Astrocyte of the spinal cord (primary cell): ENCODE measurements around the gene VSIG10L.

Source experiments
- DNase-seq: peaks from one replicate; pipeline ENCODE4 v3.0.0; 2011; ENCODE audit warnings: low read depth, low spot score
- H3K4me3 ChIP-seq: 2 replicates; pipeline ENCODE4 v1.5.1; 2011; ENCODE audit warnings: low read depth, mild to moderate bottlenecking, low read length, moderate library complexity
- CTCF ChIP-seq: IDR thresholded peaks from 2 replicates; pipeline ENCODE4 v1.5.1; 2012; ENCODE audit warnings: low read depth, mild to moderate bottlenecking, low read length, inconsistent platforms
- in situ Hi-C: cut with HindIII; loops from 2 replicates; pipeline ENCODE4 v1.10.0; 2017; ENCODE audit warnings: low sequenced_read_pairs

The VSIG10L gene

DNA sequence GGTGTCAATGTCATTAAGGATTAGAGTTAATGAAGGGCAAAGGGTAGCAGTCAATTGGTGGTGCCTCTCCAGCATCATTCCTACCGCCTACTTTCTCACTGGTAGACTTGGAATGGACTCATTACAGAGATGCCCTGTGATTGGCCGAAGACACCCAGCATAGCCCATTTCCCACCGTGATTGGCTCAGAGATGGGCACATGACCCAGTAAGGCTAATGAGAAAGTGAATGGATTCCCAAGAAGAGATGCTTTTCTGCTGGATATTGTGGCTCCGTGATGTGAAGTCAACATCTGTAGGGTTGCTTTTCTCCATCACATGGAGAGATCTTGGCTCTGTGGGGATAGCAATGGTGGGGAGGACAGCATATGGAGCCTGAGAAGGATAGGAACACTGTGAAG, 11.6 kb downstream of the VSIG10L start:
- no peak for TF ChIP-seq CTCF
- H3K4me3 ChIP-seq, result no peak overlapping the region
- in situ Hi-C loops, result no loop called here
- DNase-seq, result no peak

GRCh38 chr19:51329411-51329810, 12.5 kb downstream of the VSIG10L start:
- H3K4me3 ChIP-seq, result no peak overlapping the region
- no peak for TF ChIP-seq CTCF
- in situ Hi-C loops, result no loop called here
- DNase-seq, result no peak

- TF ChIP-seq CTCF, result no peak
- DNase-seq, result no peak
- in situ Hi-C loops, result no loop called here
- H3K4me3 ChIP-seq, result no peak overlapping the region
Measured at GRCh38 chr19:51327066-51328001, 14.6 kb downstream of the VSIG10L start.

- TF ChIP-seq CTCF, result no peak
- no peak overlapping the region for H3K4me3 ChIP-seq
- in situ Hi-C loops, result no loop called here
- DNase-seq, result no peak
Measured at GRCh38 chr19:51326216-51327065, 15.5 kb downstream of the VSIG10L start.

- no peak for DNase-seq
- no peak for TF ChIP-seq CTCF
- in situ Hi-C loops, result no loop called here
- H3K4me3 ChIP-seq, result no peak overlapping the region
Measured at GRCh38 chr19:51325161-51325976, 16.6 kb downstream of the VSIG10L start.

- no peak for DNase-seq
- no peak for TF ChIP-seq CTCF
Measured at GRCh38 chr19:51324167-51324481, 17.8 kb downstream of the VSIG10L start.

More at GRCh38 chr19:51324167-51324481, 17.8 kb downstream of the VSIG10L start:
- no peak overlapping the region for H3K4me3 ChIP-seq
- in situ Hi-C loops, result no loop called here
